ENCODE results near the gene LRRC31.

Gene LRRC31

GRCh38 chr3:169790687-169791429, 78.9 kb downstream of the LRRC31 start:
- TF ChIP-seq CTCF (IDR thresholded peaks at IDR 0.05; ENCODE audit: low read depth, low read length, missing control alignments): no peak
- no peak for DNase-seq (ENCODE audit: low read depth)
- no peak overlapping the region for H3K4me3 ChIP-seq (ENCODE audit: low read depth, low read length)
- in situ Hi-C loops (cut with HindIII; ENCODE audit: low sequenced_read_pairs): no loop called here

GRCh38 chr3:169790219-169790618, 79.5 kb downstream of the LRRC31 start:
- DNase-seq (ENCODE audit: low read depth): no peak
- TF ChIP-seq CTCF (IDR thresholded peaks at IDR 0.05; ENCODE audit: low read depth, low read length, missing control alignments): no peak
- no peak overlapping the region for H3K4me3 ChIP-seq (ENCODE audit: low read depth, low read length)
- in situ Hi-C loops (cut with HindIII; ENCODE audit: low sequenced_read_pairs): no loop called here
